CD4-positive, alpha-beta T cell treated with Interleukin-15 for 4 hours (primary cell): ENCODE data around the gene STKLD1.
"Not testable (repeated sequence)": the region's sequence is repeated elsewhere in the genome, so short reads cannot be mapped to it uniquely, and the experiment has no call there.

Experiments used
- DNase-seq: peaks from one replicate; pipeline ENCODE4 v3.0.0-alpha.2; 2020; ENCODE audit warnings: low spot score

Gene STKLD1

DNA sequence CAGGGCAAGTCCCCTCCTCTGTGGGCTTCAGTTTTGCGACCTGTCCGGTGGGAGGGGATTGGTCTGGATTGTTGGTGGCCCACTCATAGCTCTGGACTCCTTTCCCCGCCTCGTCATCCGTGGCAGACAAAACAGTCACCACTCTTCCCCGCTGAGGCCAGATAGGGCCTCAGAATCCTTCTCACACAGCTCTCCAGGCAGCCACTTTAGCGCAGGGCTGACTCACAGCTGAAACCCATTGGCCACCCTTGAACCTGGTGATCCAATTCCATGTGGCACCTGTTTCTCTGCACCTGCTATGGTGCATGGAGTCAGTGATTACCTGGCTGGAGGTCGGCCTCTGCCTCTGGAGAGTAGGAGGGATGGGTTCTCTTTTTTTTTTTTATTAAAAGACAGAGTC is 67.8 kb downstream of the STKLD1 start:
- DNase-seq: no peak

GRCh38 chr9:133445293-133445969 is 69.3 kb downstream of the STKLD1 start:
- DNase-seq: no peak

DNA sequence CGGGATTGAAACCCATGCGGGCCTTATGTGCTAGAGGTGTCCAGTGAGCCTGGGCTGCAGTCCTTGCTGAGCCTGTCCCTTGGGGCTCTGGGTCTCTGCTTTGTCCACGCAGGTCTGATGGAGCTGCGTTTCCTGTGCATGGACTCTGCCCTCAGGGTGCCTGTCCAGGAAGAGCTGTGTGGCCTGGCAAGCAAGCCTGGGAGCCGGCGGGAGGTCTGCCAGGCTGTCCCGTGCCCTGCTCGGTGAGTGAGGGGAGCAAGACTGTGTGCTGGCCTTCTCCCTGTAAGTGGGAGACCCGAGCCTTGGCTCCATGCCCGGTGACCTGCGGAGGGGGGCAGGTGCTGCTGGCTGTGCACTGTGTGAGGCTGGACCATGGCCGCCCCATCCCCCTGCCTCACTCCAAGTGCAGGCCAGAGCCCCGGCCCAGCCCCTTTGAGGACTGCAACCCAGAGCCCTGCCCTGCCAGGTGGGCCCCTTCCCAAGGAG is 72.4 kb downstream of the STKLD1 start:
- no peak for DNase-seq

GRCh38 chr9:133449760-133450159 is 73.6 kb downstream of the STKLD1 start:
- no peak for DNase-seq

GRCh38 chr9:133451865-133452264 is 75.7 kb downstream of the STKLD1 start:
- not testable (repeated sequence) for DNase-seq

- DNase-seq: no peak
These were observed 76.4 kb downstream of the STKLD1 start for GRCh38 chr9:133452562-133452961.

DNA sequence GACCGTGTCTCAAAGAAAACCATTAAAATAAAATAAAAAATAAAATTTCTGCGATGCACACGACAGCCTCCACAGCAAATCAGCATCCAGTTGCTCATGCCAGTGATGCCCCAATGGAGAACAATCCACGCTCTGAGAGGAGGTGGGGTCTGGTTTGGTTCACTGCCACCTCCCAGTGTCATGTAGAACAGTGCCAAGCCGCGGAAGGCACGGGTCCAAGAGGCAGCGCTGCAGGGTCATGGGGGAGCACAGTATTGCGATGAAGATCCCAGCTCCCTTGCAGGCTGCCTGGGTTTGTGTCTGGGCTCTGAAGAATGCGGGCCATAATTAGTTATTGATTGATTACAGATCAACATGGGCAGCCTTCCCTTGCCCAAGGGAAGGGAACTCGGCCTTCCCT is 77.5 kb downstream of the STKLD1 start:
- DNase-seq: no peak

DNA sequence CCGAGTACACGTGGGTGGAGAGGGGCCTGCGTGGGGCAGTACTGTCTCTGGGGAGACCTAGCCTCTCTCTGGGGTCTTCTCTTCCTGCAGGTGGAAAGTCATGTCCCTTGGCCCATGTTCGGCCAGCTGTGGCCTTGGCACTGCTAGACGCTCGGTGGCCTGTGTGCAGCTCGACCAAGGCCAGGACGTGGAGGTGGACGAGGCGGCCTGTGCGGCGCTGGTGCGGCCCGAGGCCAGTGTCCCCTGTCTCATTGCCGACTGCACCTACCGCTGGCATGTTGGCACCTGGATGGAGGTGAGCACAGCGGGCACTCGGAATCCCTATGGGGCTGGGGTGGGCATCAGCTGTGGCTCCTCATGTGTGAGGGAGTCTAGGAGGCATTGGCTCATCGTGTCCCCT is 78.2 kb downstream of the STKLD1 start:
- no peak for DNase-seq

GRCh38 chr9:133454943-133455673 is 78.9 kb downstream of the STKLD1 start:
- DNase-seq: no peak
